OCI-LY7 (cell line): ENCODE data around the gene SIRPA.

ENCODE experiments used
- CTCF ChIP-seq: fragments of 200-600 bp; sonication (generic); conservative IDR thresholded peaks from 2 replicates; pipeline ENCODE4 v1.5.1; 2014; ENCODE audit warnings: mild to moderate bottlenecking, antibody characterized with exemption, low read length, moderate library complexity, mixed read lengths
- EZH2phosphoT487 ChIP-seq: fragments of 200-600 bp; sonication (generic); IDR thresholded peaks from 2 replicates; pipeline ENCODE4 v1.6.1; 2018; ENCODE audit warnings: low read depth, borderline replicate concordance, mild to moderate bottlenecking, mixed run types, antibody characterized with exemption, low read length, moderate library complexity, mixed read lengths

GRCh38 chr20:1882026-1882425 lies 13.2 kb upstream of the SIRPA start:
- TF ChIP-seq CTCF (no peak), EZH2phosphoT487 (no peak)
